Measurements from ENCODE around the gene TDG.

TDG gene

DNA sequence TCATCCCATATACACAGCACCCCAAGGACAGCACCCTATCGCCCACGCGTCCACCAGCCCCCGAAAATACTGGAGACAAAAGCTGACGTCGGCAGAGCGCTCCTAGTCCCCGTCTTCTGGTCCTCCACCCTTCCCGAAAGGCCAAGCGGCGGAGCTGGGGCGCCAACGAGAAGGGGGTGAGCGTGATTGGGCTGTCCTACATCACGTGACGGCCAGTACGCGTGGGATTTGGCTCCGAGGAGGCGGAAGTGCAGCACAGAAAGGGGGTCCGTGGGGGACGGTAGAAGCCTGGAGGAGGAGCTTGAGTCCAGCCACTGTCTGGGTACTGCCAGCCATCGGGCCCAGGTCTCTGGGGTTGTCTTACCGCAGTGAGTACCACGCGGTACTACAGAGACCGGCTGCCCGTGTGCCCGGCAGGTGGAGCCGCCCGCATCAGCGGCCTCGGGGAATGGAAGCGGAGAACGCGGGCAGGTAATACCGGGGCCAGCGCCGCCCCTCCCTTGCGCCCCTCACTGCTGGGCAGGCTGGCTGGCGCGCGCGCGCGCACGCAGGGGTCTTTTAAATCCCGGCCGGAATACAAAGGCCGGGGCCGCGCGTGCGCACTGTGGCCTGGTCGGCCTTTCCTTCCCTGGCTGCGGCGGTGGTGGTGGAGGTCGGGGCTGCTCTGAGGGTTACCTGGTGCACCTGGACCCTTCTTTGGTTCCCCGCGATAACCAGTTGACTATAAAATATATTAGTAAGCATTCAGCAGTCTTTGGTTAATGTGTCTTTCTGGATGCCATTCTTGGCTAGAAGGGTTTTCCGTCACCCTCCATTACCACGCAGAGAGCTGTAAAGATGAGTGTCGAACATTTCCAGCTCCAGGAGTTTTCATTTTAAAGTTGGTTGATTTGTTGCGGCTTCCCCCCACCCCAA lies at the start of gene TDG:
Gene TDG (plus strand): TSS at position 283 of the 915 bp plus-strand sequence. CDS start 166 bp downstream, at position 449.
- ChIA-PET POLR2A (ENCODE audit: low non-redundant PET) (interaction anchor here (0.6 to 1.7 kb wide), 5 partner anchors 9 to 380 kb away, joined by 3 to 9 read pairs (median 3); partner anchors contain the start of gene HSP90B1), CTCF (interaction anchor here (0.5 to 0.9 kb wide), 3 partner anchors 10 to 666 kb away, joined by 3 to 5 read pairs (median 4); no protein-coding TSS in a partner anchor)
- 0 out of 2 replicates have a peak, but pooled peaks have one; percentile 16 for TF ChIP-seq CTCF (conservative IDR thresholded peaks at IDR 0.05; ENCODE audit: low read depth)
- peak; percentile 97 for DNase-seq (ENCODE audit: low spot score)
- H3K27ac ChIP-seq = peak within 1 kb of the TSS; percentile 89

DNA sequence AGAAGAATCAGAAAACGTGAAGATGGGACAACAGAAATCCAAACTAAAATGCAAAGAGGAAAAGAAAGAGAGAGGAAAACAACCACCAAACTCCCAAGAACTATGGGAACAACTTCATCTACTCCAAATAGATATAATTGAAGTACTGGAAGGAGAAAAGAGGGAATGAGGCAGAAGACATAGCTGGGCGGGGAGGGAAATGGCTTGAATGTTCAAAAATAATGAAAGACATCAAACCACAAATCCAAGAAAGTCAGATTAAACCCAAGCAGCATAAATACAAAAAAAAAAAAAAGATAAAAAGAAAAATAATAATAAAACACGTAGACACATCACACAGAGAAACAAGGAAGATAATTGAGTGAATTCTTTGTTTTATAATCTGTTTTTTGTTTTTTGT lies 47.8 kb upstream of the TDG start:
- no peak for TF ChIP-seq CTCF (conservative IDR thresholded peaks at IDR 0.05; ENCODE audit: low read depth)
- CTCF ChIA-PET = interaction anchor here (0.7 kb wide), 1 partner anchor 137 kb away, joined by 3 read pairs; no protein-coding TSS in a partner anchor

DNA sequence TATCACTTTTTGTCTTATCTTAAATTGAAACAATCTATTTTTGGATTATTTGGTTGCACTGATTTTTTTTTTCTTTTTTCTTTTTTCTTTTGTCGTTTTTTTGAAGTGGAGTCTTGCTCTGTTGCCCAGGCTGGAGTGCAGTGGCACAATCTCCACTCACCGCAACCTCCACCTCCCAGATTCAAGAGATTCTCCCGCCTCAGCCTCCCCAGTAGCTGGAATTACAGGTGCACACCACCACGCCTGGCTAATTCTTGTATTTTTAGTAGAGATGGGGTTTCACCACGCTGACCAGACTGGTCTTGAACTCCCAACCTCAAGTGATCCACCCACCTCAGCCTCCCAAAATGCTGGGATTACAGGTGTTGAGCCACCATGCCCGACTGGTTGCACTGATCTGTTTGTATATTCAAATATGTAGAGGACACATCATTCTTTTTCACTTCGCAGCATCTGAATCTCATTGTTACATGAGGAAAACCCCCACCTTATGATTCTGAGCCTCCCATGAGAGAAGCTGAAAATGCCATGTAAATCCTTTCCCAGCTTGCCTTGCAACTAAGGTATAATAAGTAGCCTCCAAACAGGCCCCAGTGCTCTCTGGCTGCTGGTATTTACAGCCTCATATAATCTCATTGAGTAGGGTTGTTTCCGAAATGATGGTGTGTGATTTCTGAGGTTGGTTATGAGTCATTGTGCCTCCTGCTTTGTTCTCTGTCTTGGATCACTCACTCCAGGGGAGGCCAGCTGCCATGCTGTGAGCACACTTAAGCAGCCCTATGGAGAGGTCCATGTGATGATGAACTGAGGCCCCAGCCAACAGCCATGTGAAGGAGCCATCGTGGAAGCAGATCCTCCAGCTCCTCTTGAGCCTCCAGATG lies 40.7 kb upstream of the TDG start:
- TF ChIP-seq CTCF (conservative IDR thresholded peaks at IDR 0.05; ENCODE audit: low read depth) = no peak
- ChIA-PET POLR2A (ENCODE audit: low non-redundant PET) (interaction anchor here (0.6 kb wide), 1 partner anchor 15 kb away, joined by 3 read pairs; no protein-coding TSS in a partner anchor), CTCF (no interaction called here)
- H3K27ac ChIP-seq = no peak overlapping the region
- DNase-seq (ENCODE audit: low spot score) = peak; percentile 4

More for the DNA sequence above, 47.8 kb upstream of the TDG start:
- DNase-seq (ENCODE audit: low spot score) = no peak
- POLR2A ChIA-PET (ENCODE audit: low non-redundant PET) = no interaction called here
- H3K27ac ChIP-seq = no peak overlapping the region

- ChIA-PET POLR2A (ENCODE audit: low non-redundant PET) (no interaction called here), CTCF (interaction anchor here (0.5 kb wide), 1 partner anchor 343 kb away, joined by 4 read pairs; no protein-coding TSS in a partner anchor)
- peak overlapping the region; percentile 91 for H3K27ac ChIP-seq
- TF ChIP-seq CTCF (conservative IDR thresholded peaks at IDR 0.05; ENCODE audit: low read depth) = no peak
- DNase-seq (ENCODE audit: low spot score) = no peak
Measured at GRCh38 chr12:103928682-103929045, 37.0 kb upstream of the TDG start.

GRCh38 chr12:103929046-103929783 lies 36.5 kb upstream of the TDG start:
- peak overlapping the region; percentile 91 for H3K27ac ChIP-seq
- no peak for TF ChIP-seq CTCF (conservative IDR thresholded peaks at IDR 0.05; ENCODE audit: low read depth)
- DNase-seq (ENCODE audit: low spot score) = peak; percentile 91
- CTCF ChIA-PET = no interaction called here
- POLR2A ChIA-PET (ENCODE audit: low non-redundant PET) = interaction anchor here (0.9 to 1.2 kb wide), 2 partner anchors 21 to 36 kb away, joined by 3 read pairs; partner anchors contain the start of gene TDG
